HepG2 (cell line): ENCODE results near the gene NSMCE3. TPM values are rescaled to one million over a fixed set of nuclear protein-coding genes. Genes with fewer than 3 reads are reported as not detected.

Experiments used
- ATAC-seq: fragments of 200-7000 bp; cut with Tn5 transposase; 3 replicates; pipeline ENCODE4 v1.9.1; 2020; ENCODE audit warnings: mild to moderate bottlenecking, moderate library complexity
- BruUV-seq: library from RNA; stranded (reverse); fragments of 400-500 nt; replicated peaks from 2 replicates; lab custom pipeline; 2021; lab: Mats Ljungman, UMichigan
- CTCF ChIA-PET: fragments of 300-600 bp; formaldehyde crosslinking; extraction: SDS; loops from one replicate; lab custom pipeline; 2021; ENCODE audit warnings: low total read pairs, inconsistent platforms, low intra/inter-chr PET ratio; lab: Yijun Ruan, JAX
- POLR2A ChIA-PET: fragments of 350-600 bp; sonication (Branson Sonifier 250); formaldehyde crosslinking; loops from one replicate; lab custom pipeline; 2020; ENCODE audit warnings: antibody characterized with exemption, inconsistent platforms; lab: Yijun Ruan, JAX
- DNase-seq: peaks from one replicate; pipeline ENCODE4 v3.0.0-alpha.2; 2015; ENCODE audit warnings: low spot score
- FAIRE-seq: peaks from 3 replicates; lab custom pipeline; 2011; peaks lifted over from hg19 to GRCh38; lab: Jason Lieb, UNC
- H2AFZ ChIP-seq: one replicate; pipeline ENCODE4 v1.6.1; 2011; ENCODE audit warnings: low read length, inconsistent platforms
- H3K27ac ChIP-seq: fragments of 300-600 bp; 3 replicates; pipeline ENCODE4 v1.8.0; 2011; ENCODE audit warnings: mixed run types, mild to moderate bottlenecking, mixed read lengths, low read length, inconsistent platforms; ENCODE audit not compliant: insufficient read depth; ENCODE audit errors: extremely low read length
- H3K27me3 ChIP-seq, 2 experiments: fragments of 200-600 bp in 1 of 2; 2 replicates in 1 of 2; 3 replicates in 1 of 2; pipeline versions ENCODE4 v1.6.0 to v1.8.0; 2011; ENCODE audit warnings: low read length in 2 of 2, mild to moderate bottlenecking in 2 of 2, moderate library complexity in 2 of 2, inconsistent platforms in 1 of 2; ENCODE audit not compliant: insufficient read depth in 2 of 2, control insufficient read depth in 1 of 2
- H3K36me3 ChIP-seq, 2 experiments: fragments of 200-600 bp in 1 of 2; replicated peaks in 1 of 2; 2 replicates in 1 of 2; 3 replicates in 1 of 2; pipeline versions ENCODE4 v1.5.1 to v1.8.0; 2011; ENCODE audit warnings: low read length in 2 of 2, inconsistent platforms in 1 of 2; ENCODE audit not compliant: insufficient read depth in 2 of 2, control insufficient read depth in 1 of 2
- H3K4me1 ChIP-seq: 2 replicates; pipeline ENCODE4 v1.5.1; 2012; ENCODE audit warnings: low read length, inconsistent platforms; ENCODE audit not compliant: insufficient read depth
- H3K4me2 ChIP-seq: 2 replicates; pipeline ENCODE4 v1.6.0; 2011; ENCODE audit warnings: low read depth, low read length, inconsistent platforms
- H3K4me3 ChIP-seq, 3 experiments: fragments of 200-600 bp in 1 of 3; sonication (generic), shearing (Covaris generic) in 1 of 3; replicated peaks in 1 of 3; 2 replicates each; pipeline ENCODE4 v1.5.1; 2011 to 2016; ENCODE audit warnings: low read length in 3 of 3, inconsistent platforms in 2 of 3, low read depth in 2 of 3, mild to moderate bottlenecking in 2 of 3, control low read depth in 1 of 3, mixed read lengths in 1 of 3; ENCODE audit not compliant: insufficient read depth in 1 of 3
- H3K79me2 ChIP-seq: one replicate; pipeline ENCODE4 v1.6.1; 2011; ENCODE audit warnings: low read length, inconsistent platforms; ENCODE audit not compliant: insufficient read depth
- H3K9ac ChIP-seq: 2 replicates; pipeline ENCODE4 v1.6.0; 2011; ENCODE audit warnings: mild to moderate bottlenecking, low read depth, low read length, inconsistent platforms; ENCODE audit not compliant: insufficient read depth
- H3K9me3 ChIP-seq: 2 replicates; pipeline ENCODE4 v1.5.1; 2012; ENCODE audit warnings: mild to moderate bottlenecking, low read length
- H4K20me1 ChIP-seq: 2 replicates; pipeline ENCODE4 v1.6.0; 2011; ENCODE audit warnings: inconsistent platforms, mild to moderate bottlenecking, low read length, moderate library complexity; ENCODE audit not compliant: insufficient read depth
- ATF3 ChIP-seq: sonication (generic); formaldehyde crosslinking; IDR thresholded peaks from 2 replicates; pipeline ENCODE4 v1.4.0; 2020; ENCODE audit warnings: missing genetic modification reagents
- EEA1 ChIP-seq: sonication (generic); formaldehyde crosslinking; IDR thresholded peaks from 2 replicates; pipeline ENCODE4 v1.5.1; 2020; ENCODE audit warnings: mild to moderate bottlenecking, missing genetic modification reagents, borderline replicate concordance
- GRHL1 ChIP-seq: sonication (generic); formaldehyde crosslinking; conservative IDR thresholded peaks from 2 replicates; pipeline ENCODE4 v1.8.0; 2022; ENCODE audit warnings: missing genetic modification reagents
- IRF1 ChIP-seq: sonication (generic); formaldehyde crosslinking; IDR thresholded peaks from 2 replicates; pipeline ENCODE4 v1.4.0; 2020; ENCODE audit warnings: low read depth, mild to moderate bottlenecking, missing genetic modification reagents
- MAFG ChIP-seq: sonication (generic); formaldehyde crosslinking; IDR thresholded peaks from 2 replicates; pipeline ENCODE4 v1.5.1; 2020; ENCODE audit warnings: mild to moderate bottlenecking, missing genetic modification reagents
- PAF1 ChIP-seq: IDR thresholded peaks from 2 replicates; pipeline ENCODE4 v1.6.1; 2016; ENCODE audit warnings: missing genetic modification reagents, missing compliant biosample characterization
- SP1 ChIP-seq, 2 experiments: fragments of 450-650 bp in 1 of 2; sonication (generic) in 1 of 2; formaldehyde crosslinking in 1 of 2; IDR thresholded peaks; 2 replicates each; pipeline versions ENCODE4 v1.4.0 to v1.6.1; 2016 to 2020; ENCODE audit warnings: missing genetic modification reagents in 1 of 2
- YEATS2 ChIP-seq: sonication (generic); formaldehyde crosslinking; IDR thresholded peaks from 2 replicates; pipeline ENCODE4 v1.4.0; 2020; ENCODE audit warnings: missing genetic modification reagents, borderline replicate concordance
- ZFP37 ChIP-seq: sonication (generic); formaldehyde crosslinking; IDR thresholded peaks from 2 replicates; pipeline ENCODE4 v1.4.0; 2020; ENCODE audit warnings: missing genetic modification reagents, borderline replicate concordance
- ZNF580 ChIP-seq: IDR thresholded peaks from 2 replicates; pipeline ENCODE4 v1.6.1; 2016; ENCODE audit warnings: low read depth, borderline replicate concordance
- ZNF740 ChIP-seq: sonication (generic); formaldehyde crosslinking; IDR thresholded peaks from 2 replicates; pipeline ENCODE4 v1.4.0; 2020; ENCODE audit warnings: missing genetic modification reagents
- ZNF850 ChIP-seq: sonication (generic); formaldehyde crosslinking; conservative IDR thresholded peaks from 2 replicates; pipeline ENCODE4 v1.9.0; 2021; ENCODE audit warnings: mild to moderate bottlenecking, missing genetic modification reagents
- WGBS: methylation state at CpG from one replicate; pipeline ENCODE4 v1.1.6; 2017; ENCODE audit warnings: low lambda C conversion rate; 5-methylcytosine and 5-hydroxymethylcytosine counted together
- in situ Hi-C: cut with HindIII; loops from 2 replicates; pipeline ENCODE4 v1.10.0; 2017; ENCODE audit warnings: low pct_unique_long_range_greater_than_20kb; ENCODE audit not compliant: extremely low pct_ligation_motif_present
- intact Hi-C: fragments of 100-400 bp; cut with micrococcal nuclease; formaldehyde crosslinking; loops from one replicate; pipeline ENCODE4 v1.10.0; 2022; ENCODE audit not compliant: unreplicated experiment
- polyA plus RNA-seq, 8 experiments: library from polyadenylated mRNA; depleted of rRNA in 3 of 8; stranded (reverse) in 7 of 8; unstranded in 1 of 8; fragments of >200 nt; fragmentation: Illumina TruSeq in 4 of 8; extraction: Trizol in 4 of 8; gene quantifications; 2 replicates each; pipeline versions ENCODE4 v1.2.1 to v1.2.3, GENCODE V29; 2011 to 2016; ENCODE audit warnings: low read depth in 4 of 8, missing spikeins in 1 of 8, mixed read lengths in 1 of 8; ENCODE audit not compliant: insufficient read depth in 1 of 8
- total RNA-seq, 5 experiments: library from RNA; depleted of rRNA; stranded (reverse); fragments of >200 nt; fragmentation: Illumina TruSeq; extraction: Trizol; gene quantifications; 2 replicates each; pipeline ENCODE4 v1.2.3, GENCODE V29; 2016; ENCODE audit warnings: low read depth in 1 of 5

NSMCE3 gene
- total and polyA plus RNA-seq, 2 of the 13 experiments (the other 11 are each of a cell fraction or from before 2014, with no cell fraction given), result 3.0 to 3.7 TPM

- no peak for FAIRE-seq
- POLR2A ChIA-PET, result no interaction called here
These were observed 19.6 kb upstream of the NSMCE3 start for GRCh38 chr15:29289173-29289572.

GRCh38 chr15:29285386-29285785, 15.8 kb upstream of the NSMCE3 start:
- no peak overlapping the region for H3K27ac ChIP-seq
- no peak overlapping the region for H3K4me3 ChIP-seq
- no peak overlapping the region for H3K4me2 ChIP-seq
- 0 out of 2 replicates have a peak, but pooled peaks cover 4% of the 10 kb centered on the region for H3K9me3 ChIP-seq
- CTCF ChIA-PET, result no interaction called here
- no peaks in the 10 kb centered on the region for H4K20me1 ChIP-seq
- BruUV-seq, result no TSS peak
- no peak overlapping the region for H3K9ac ChIP-seq
- no peak overlapping the region for H2AFZ ChIP-seq
- no peaks in the 10 kb centered on the region for H3K4me1 ChIP-seq
- DNase-seq (no peak), ATAC-seq (no peak), FAIRE-seq (no peak)
- no peaks in the 10 kb centered on the region for H3K36me3 ChIP-seq
- no peaks in the 10 kb centered on the region for H3K79me2 ChIP-seq
- peaks cover 0 to 9% of the 10 kb centered on the region in 2 experiments; a peak in 1 of 5 replicates for H3K27me3 ChIP-seq
- POLR2A ChIA-PET, result no interaction called here
- intact Hi-C loops (no loop called here), in situ Hi-C loops (no loop called here)
- no peak for TF ChIP-seq ZNF850 (CRISPR knock-in tag)
- no peak for TF ChIP-seq IRF1 (CRISPR knock-in tag)
- TF ChIP-seq PAF1 (CRISPR knock-in tag), result no peak
- TF ChIP-seq ZNF740 (CRISPR knock-in tag), result no peak
- TF ChIP-seq EEA1 (CRISPR knock-in tag), result no peak
- TF ChIP-seq ZFP37 (CRISPR knock-in tag), result no peak
- TF ChIP-seq ZNF580 (CRISPR knock-in tag), result no peak
- TF ChIP-seq GRHL1 (CRISPR knock-in tag), result no peak
- TF ChIP-seq MAFG (CRISPR knock-in tag), result no peak
- TF ChIP-seq YEATS2 (CRISPR knock-in tag), result no peak
- no peak for TF ChIP-seq ATF3

More at GRCh38 chr15:29289173-29289572, 19.6 kb upstream of the NSMCE3 start:
- BruUV-seq, result no TSS peak
- Histone ChIP-seq H2AFZ (no peak overlapping the region), H3K4me1 (no peaks in the 10 kb centered on the region), H3K4me2 (no peak overlapping the region), H3K79me2 (no peaks in the 10 kb centered on the region), H3K9me3 (no peaks in the 10 kb centered on the region), H3K9ac (no peak overlapping the region), H3K27me3 (peaks cover 0 to 13% of the 10 kb centered on the region in 2 experiments; a peak in 1 of 5 replicates), H4K20me1 (no peaks in the 10 kb centered on the region), H3K27ac (no peak overlapping the region), H3K4me3 (no peak overlapping the region), H3K36me3 (no peaks in the 10 kb centered on the region)
- in situ Hi-C loops, result no loop called here
- WGBS, result 18% methylated on average over 2 of the region's 3 CpGs
- DNase-seq (no peak), ATAC-seq (no peak)
- intact Hi-C loops, result no loop called here
- CTCF ChIA-PET, result no interaction called here
- no peak for TF ChIP-seq YEATS2 (CRISPR knock-in tag)
- no peak for TF ChIP-seq SP1 (IDR thresholded peaks at IDR 0.05)
- TF ChIP-seq SP1 (CRISPR knock-in tag; IDR thresholded peaks at IDR 0.05), result no peak
